H9 (cell line): ENCODE results near the gene HIRA. TPM values are rescaled to one million over a fixed set of nuclear protein-coding genes. Genes with fewer than 3 reads are reported as not detected.

ENCODE experiments used
- DNase-seq: peaks from one replicate; pipeline ENCODE4 v3.0.0-alpha.2; 2017
- H2AFZ ChIP-seq: one replicate; pipeline ENCODE4 v1.6.1; 2013; ENCODE audit warnings: mild to moderate bottlenecking, low read length, control low read depth, moderate library complexity
- H2AK5ac ChIP-seq: 2 replicates; pipeline ENCODE4 v1.6.1; 2013; ENCODE audit warnings: low read length, control low read depth, mixed read lengths; ENCODE audit not compliant: insufficient read length
- H2BK120ac ChIP-seq: one replicate; pipeline ENCODE4 v1.6.1; 2013; ENCODE audit warnings: low read depth, mild to moderate bottlenecking, low read length, control low read depth, inconsistent platforms; ENCODE audit not compliant: poor library complexity, severe bottlenecking
- H2BK12ac ChIP-seq: 2 replicates; pipeline ENCODE4 v1.6.1; 2013; ENCODE audit warnings: low read length, control low read depth, mixed read lengths, low read depth; ENCODE audit not compliant: insufficient read length
- H2BK15ac ChIP-seq: 2 replicates; pipeline ENCODE4 v1.6.1; 2013; ENCODE audit warnings: low read depth, low read length, control low read depth
- H2BK20ac ChIP-seq: one replicate; pipeline ENCODE4 v1.6.1; 2013; ENCODE audit warnings: low read depth, mild to moderate bottlenecking, low read length, control low read depth, inconsistent platforms; ENCODE audit not compliant: poor library complexity, severe bottlenecking
- H2BK5ac ChIP-seq: 2 replicates; pipeline ENCODE4 v1.6.1; 2013; ENCODE audit warnings: low read length, control low read depth, mixed read lengths; ENCODE audit not compliant: insufficient read length
- H3K14ac ChIP-seq: 2 replicates; pipeline ENCODE4 v1.6.1; 2013; ENCODE audit warnings: low read length, control low read depth; ENCODE audit not compliant: insufficient read depth
- H3K18ac ChIP-seq: 2 replicates; pipeline ENCODE4 v1.6.1; 2013; ENCODE audit warnings: low read depth, mild to moderate bottlenecking, mixed read lengths, low read length, control low read depth; ENCODE audit not compliant: insufficient read length
- H3K23ac ChIP-seq: 2 replicates; pipeline ENCODE4 v1.6.1; 2013; ENCODE audit warnings: low read length, control low read depth, mixed read lengths, low read depth; ENCODE audit not compliant: insufficient read length
- H3K23me2 ChIP-seq: 2 replicates; pipeline ENCODE4 v1.6.1; 2013; ENCODE audit warnings: low read depth, mild to moderate bottlenecking, mixed read lengths, low read length, control low read depth; ENCODE audit not compliant: insufficient read length, poor library complexity, severe bottlenecking
- H3K27ac ChIP-seq: 2 replicates; pipeline ENCODE4 v1.5.1; 2013; ENCODE audit warnings: low read length, control low read depth, mixed read lengths, low read depth; ENCODE audit not compliant: insufficient read length
- H3K27me3 ChIP-seq: 2 replicates; pipeline ENCODE4 v1.6.1; 2013; ENCODE audit warnings: low read length, control low read depth, inconsistent platforms; ENCODE audit not compliant: insufficient read depth
- H3K4ac ChIP-seq: 2 replicates; pipeline ENCODE4 v1.6.1; 2013; ENCODE audit warnings: low read depth, mild to moderate bottlenecking, control low read depth, inconsistent platforms, low read length, moderate library complexity
- H3K4me1 ChIP-seq: 2 replicates; pipeline ENCODE4 v1.6.1; 2013; ENCODE audit warnings: low read length, control low read depth, inconsistent platforms; ENCODE audit not compliant: insufficient read depth
- H3K4me2 ChIP-seq: 2 replicates; pipeline ENCODE4 v1.6.1; 2013; ENCODE audit warnings: low read length, control low read depth, mixed read lengths; ENCODE audit not compliant: insufficient read length, insufficient read depth
- H3K56ac ChIP-seq: 2 replicates; pipeline ENCODE4 v1.6.1; 2013; ENCODE audit warnings: low read depth, mild to moderate bottlenecking, mixed read lengths, low read length, control low read depth; ENCODE audit not compliant: insufficient read length
- H3K79me1 ChIP-seq: 2 replicates; pipeline ENCODE4 v1.6.1; 2013; ENCODE audit warnings: low read depth, mild to moderate bottlenecking, moderate library complexity, low read length, control low read depth, inconsistent platforms; ENCODE audit not compliant: insufficient read depth, poor library complexity, severe bottlenecking
- H3K79me2 ChIP-seq: 2 replicates; pipeline ENCODE4 v1.6.1; 2013; ENCODE audit warnings: low read length, control low read depth, inconsistent platforms; ENCODE audit not compliant: insufficient read depth
- H3K9ac ChIP-seq: 2 replicates; pipeline ENCODE4 v1.6.1; 2013; ENCODE audit warnings: low read length, control low read depth, mixed read lengths; ENCODE audit not compliant: insufficient read length; ENCODE audit errors: extremely low read depth
- H3K9me3 ChIP-seq: one replicate; pipeline ENCODE4 v1.6.1; 2013; ENCODE audit warnings: low read depth, low read length, inconsistent platforms; ENCODE audit not compliant: control insufficient read depth
- H3T11ph ChIP-seq: one replicate; pipeline ENCODE4 v1.6.1; 2013; ENCODE audit warnings: mild to moderate bottlenecking, low read length, control low read depth, inconsistent platforms
- H4K20me1 ChIP-seq: one replicate; pipeline ENCODE4 v1.6.1; 2013; ENCODE audit not compliant: control insufficient read depth, insufficient read length, insufficient read depth
- H4K5ac ChIP-seq: 2 replicates; pipeline ENCODE4 v1.6.1; 2013; ENCODE audit warnings: low read depth, mild to moderate bottlenecking, mixed read lengths, low read length, control low read depth; ENCODE audit not compliant: insufficient read length
- H4K8ac ChIP-seq: replicated peaks from 2 replicates; pipeline ENCODE4 v1.6.1; 2013; ENCODE audit warnings: low read length, control low read depth, mixed read lengths, low read depth; ENCODE audit not compliant: insufficient read length
- H4K91ac ChIP-seq: 2 replicates; pipeline ENCODE4 v1.6.1; 2013; ENCODE audit warnings: low read depth, mild to moderate bottlenecking, moderate library complexity, mixed read lengths, low read length, control low read depth; ENCODE audit not compliant: insufficient read length
- H3K27ac Mint-ChIP-seq, 3 experiments: 2 replicates in 2 of 3; 3 replicates in 1 of 3; pipeline ENCODE4 v1.8.0; 2020 to 2021; ENCODE audit warnings: mixed read lengths in 3 of 3, mild to moderate bottlenecking in 1 of 3, moderate library complexity in 1 of 3
- H3K27me3 Mint-ChIP-seq: 2 replicates; pipeline ENCODE4 v1.8.0; 2021; ENCODE audit warnings: low read depth, mild to moderate bottlenecking, moderate library complexity, mixed read lengths
- H3K36me3 Mint-ChIP-seq, 3 experiments: 2 replicates in 2 of 3; 3 replicates in 1 of 3; pipeline ENCODE4 v1.8.0; 2020 to 2021; ENCODE audit warnings: low read depth in 3 of 3, mixed read lengths in 3 of 3; ENCODE audit not compliant: insufficient read depth in 1 of 3
- H3K4me1 Mint-ChIP-seq, 2 experiments: 2 replicates each; pipeline ENCODE4 v1.8.0; 2020; ENCODE audit warnings: mixed read lengths in 2 of 2
- H3K4me3 Mint-ChIP-seq, 2 experiments: 2 replicates in 1 of 2; 3 replicates in 1 of 2; pipeline ENCODE4 v1.8.0; 2020 to 2021; ENCODE audit warnings: mild to moderate bottlenecking in 2 of 2, mixed read lengths in 2 of 2, moderate library complexity in 1 of 2
- H3K9me3 Mint-ChIP-seq, 2 experiments: 2 replicates in 1 of 2; 3 replicates in 1 of 2; pipeline ENCODE4 v1.8.0; 2020; ENCODE audit warnings: mild to moderate bottlenecking in 2 of 2, mixed read lengths in 2 of 2, moderate library complexity in 1 of 2
- WGBS: extraction: QIAGEN DNeasy Blood & Tissue Kit; methylation state at CpG from one replicate; pipeline ENCODE4 v1.1.7; 2013; ENCODE audit warnings: missing lambda C conversion rate, low lambda C conversion rate, mixed read lengths; ENCODE audit not compliant: insufficient read length; ENCODE audit errors: extremely low coverage; 5-methylcytosine and 5-hydroxymethylcytosine counted together
- total RNA-seq: library from RNA; stranded (reverse); gene quantifications from 2 replicates; pipeline ENCODE4 v1.2.1, GENCODE V29; 2021
- TF ChIP-seq, protein P1 (sequence below): fragments of 200-600 bp; sonication (generic); conservative IDR thresholded peaks from 3 replicates; pipeline ENCODE4 v1.8.0; 2021; ENCODE audit warnings: antibody characterized with exemption, mild to moderate bottlenecking

Gene HIRA
- total RNA-seq, 1 experiment from 2014 or later, result 51.9 TPM

DNA sequence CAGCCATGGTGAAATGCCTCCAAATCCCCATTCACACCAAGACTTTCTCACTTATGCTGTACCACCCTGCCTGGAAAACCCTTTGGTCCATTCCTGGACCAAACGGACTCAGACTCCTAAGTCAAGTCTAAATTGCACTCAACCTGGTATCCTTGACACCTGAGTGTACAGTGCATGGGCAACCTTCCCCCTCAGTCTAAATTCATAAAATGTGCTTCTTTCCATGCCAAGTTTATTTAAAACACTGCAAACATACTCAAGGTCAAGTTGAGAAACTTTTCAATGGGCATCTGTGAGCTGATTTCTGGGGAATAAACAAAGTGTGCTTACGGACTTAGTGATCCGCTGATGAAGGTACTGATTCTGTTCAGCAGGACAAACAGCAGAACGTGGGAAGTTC is 26.4 kb downstream of the HIRA start:
- Mint-ChIP-seq H3K27me3 (no peaks in the 10 kb centered on the region; the same call in 1 of the 2 replicates), H3K36me3 (peaks cover 37 to 80% (median 46%) of the 10 kb centered on the region in 3 experiments; a peak in 6 of 7 replicates), H3K4me1 (no peaks in the 10 kb centered on the region), H3K9me3 (no peaks in the 10 kb centered on the region), H3K4me3 (no peak overlapping the region), H3K27ac (no peak overlapping the region)
- no peak overlapping the region for H3K56ac ChIP-seq
- TF ChIP-seq, protein P1, sequence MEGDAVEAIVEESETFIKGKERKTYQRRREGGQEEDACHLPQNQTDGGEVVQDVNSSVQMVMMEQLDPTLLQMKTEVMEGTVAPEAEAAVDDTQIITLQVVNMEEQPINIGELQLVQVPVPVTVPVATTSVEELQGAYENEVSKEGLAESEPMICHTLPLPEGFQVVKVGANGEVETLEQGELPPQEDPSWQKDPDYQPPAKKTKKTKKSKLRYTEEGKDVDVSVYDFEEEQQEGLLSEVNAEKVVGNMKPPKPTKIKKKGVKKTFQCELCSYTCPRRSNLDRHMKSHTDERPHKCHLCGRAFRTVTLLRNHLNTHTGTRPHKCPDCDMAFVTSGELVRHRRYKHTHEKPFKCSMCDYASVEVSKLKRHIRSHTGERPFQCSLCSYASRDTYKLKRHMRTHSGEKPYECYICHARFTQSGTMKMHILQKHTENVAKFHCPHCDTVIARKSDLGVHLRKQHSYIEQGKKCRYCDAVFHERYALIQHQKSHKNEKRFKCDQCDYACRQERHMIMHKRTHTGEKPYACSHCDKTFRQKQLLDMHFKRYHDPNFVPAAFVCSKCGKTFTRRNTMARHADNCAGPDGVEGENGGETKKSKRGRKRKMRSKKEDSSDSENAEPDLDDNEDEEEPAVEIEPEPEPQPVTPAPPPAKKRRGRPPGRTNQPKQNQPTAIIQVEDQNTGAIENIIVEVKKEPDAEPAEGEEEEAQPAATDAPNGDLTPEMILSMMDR, result no peak
- H4K5ac ChIP-seq, result no peak overlapping the region
- H2BK15ac ChIP-seq, result no peak overlapping the region
- H3K14ac ChIP-seq, result no peak overlapping the region
- no peak overlapping the region for H4K91ac ChIP-seq
- no peak overlapping the region for H2BK12ac ChIP-seq
- H3K23ac ChIP-seq, result no peak overlapping the region
- H3K79me2 ChIP-seq, result no peaks in the 10 kb centered on the region
- no peak overlapping the region for H3K4ac ChIP-seq
- H3K23me2 ChIP-seq, result no peaks in the 10 kb centered on the region
- no peak overlapping the region for H4K8ac ChIP-seq
- no peak overlapping the region for H3T11ph ChIP-seq
- no peak overlapping the region for H2BK120ac ChIP-seq
- H3K27me3 ChIP-seq, result no peaks in the 10 kb centered on the region
- H3K9ac ChIP-seq, result no peak overlapping the region
- no peak overlapping the region for H3K18ac ChIP-seq
- no peak overlapping the region for H2BK20ac ChIP-seq
- H3K4me1 ChIP-seq, result no peaks in the 10 kb centered on the region
- no peak overlapping the region for H3K27ac ChIP-seq
- no peak overlapping the region for H2BK5ac ChIP-seq
- H4K20me1 ChIP-seq, result no peaks in the 10 kb centered on the region
- H2AFZ ChIP-seq, result no peak overlapping the region
- no peaks in the 10 kb centered on the region for H3K9me3 ChIP-seq
- WGBS, result no CpG with 5 or more reads among the region's 4 CpGs
- no peak overlapping the region for H3K4me2 ChIP-seq
- DNase-seq, result no peak
- H3K79me1 ChIP-seq, result no peaks in the 10 kb centered on the region
- H2AK5ac ChIP-seq, result no peak overlapping the region
